Endometrial microvascular endothelial cells (primary cell): ENCODE measurements around the gene TRIM75. TPM values are rescaled to one million over a fixed set of nuclear protein-coding genes. Genes with fewer than 3 reads are reported as not detected.
"Not testable (repeated sequence)": the region's sequence is repeated elsewhere in the genome, so short reads cannot be mapped to it uniquely, and the experiment has no call there.

Experiments used
- in situ Hi-C: cut with HindIII; loops from 2 replicates; pipeline ENCODE4 v1.10.0; 2017; ENCODE audit warnings: low sequenced_read_pairs, low pct_unique_long_range_greater_than_20kb; ENCODE audit errors: inconsistent ontology term
- total RNA-seq: library from RNA; depleted of rRNA; stranded (reverse); fragments of >200 nt; gene quantifications from one replicate; pipeline ENCODE4 v1.2.3, GENCODE V29; 2015; ENCODE audit errors: inconsistent ontology term

Gene TRIM75
- total RNA-seq, 1 donor from 2014 or later = not detected

- in situ Hi-C loops = no loop called here
Observed at GRCh38 chr4:165070560-165070959, 16.9 kb downstream of the TRIM75 start.

- in situ Hi-C loops = not testable (repeated sequence)
Observed at GRCh38 chr4:165073346-165073745, 19.7 kb downstream of the TRIM75 start.

- in situ Hi-C loops = no loop called here
Observed at GRCh38 chr4:165077034-165077578, 23.4 kb downstream of the TRIM75 start.

GRCh38 chr4:165079476-165079875 lies 25.8 kb downstream of the TRIM75 start:
- in situ Hi-C loops = no loop called here

- in situ Hi-C loops = not testable (repeated sequence)
Observed at GRCh38 chr4:165084787-165085186, 31.1 kb downstream of the TRIM75 start.

GRCh38 chr4:165085946-165086345 lies 32.3 kb downstream of the TRIM75 start:
- in situ Hi-C loops = no loop called here

GRCh38 chr4:165088366-165088765 lies 34.7 kb downstream of the TRIM75 start:
- in situ Hi-C loops = no loop called here

- in situ Hi-C loops = not testable (repeated sequence)
Observed at GRCh38 chr4:165092187-165092586, 38.5 kb downstream of the TRIM75 start.

GRCh38 chr4:165094873-165095272 lies 41.2 kb downstream of the TRIM75 start:
- in situ Hi-C loops = no loop called here

GRCh38 chr4:165095291-165095690 lies 41.6 kb downstream of the TRIM75 start:
- in situ Hi-C loops = no loop called here

GRCh38 chr4:165096776-165097175 lies 43.1 kb downstream of the TRIM75 start:
- in situ Hi-C loops = no loop called here

GRCh38 chr4:165101641-165102040 lies 48.0 kb downstream of the TRIM75 start:
- in situ Hi-C loops = no loop called here

GRCh38 chr4:165106518-165106917 lies 52.9 kb downstream of the TRIM75 start:
- in situ Hi-C loops = no loop called here

Other genes starting within 250 kb of the TRIM75 start
- not detected for gene APELA, start 176.7 kb upstream of the TRIM75 start, total RNA-seq
- gene TRIM61, start 76.2 kb upstream of the TRIM75 start, total RNA-seq = not detected
- gene TRIM60, start 21.9 kb upstream of the TRIM75 start, total RNA-seq = not detected
- 14.4 TPM for gene TMEM192, start 59.0 kb downstream of the TRIM75 start, total RNA-seq
- 32.3 TPM for gene KLHL2, start 153.7 kb downstream of the TRIM75 start, total RNA-seq